GM23338 (cell line): ENCODE results near the gene DLEU7. TPM values are rescaled to one million over a fixed set of nuclear protein-coding genes. Genes with fewer than 3 reads are reported as not detected.

Experiments used
- ATAC-seq: fragments of 200-7000 bp; cut with Tn5 transposase; 3 replicates; pipeline ENCODE4 v1.9.1; 2020
- DNase-seq: peaks from one replicate; pipeline ENCODE4 v3.0.0-alpha.2; 2015; ENCODE audit warnings: low spot score
- H2AFZ ChIP-seq: fragments of 200-600 bp; sonication (generic); 2 replicates; pipeline ENCODE4 v1.8.0; 2016; ENCODE audit warnings: antibody characterized with exemption, mild to moderate bottlenecking, moderate library complexity
- H3F3A ChIP-seq: fragments of 200-600 bp; sonication (generic); replicated peaks from 2 replicates; pipeline ENCODE4 v1.8.0; 2017; ENCODE audit warnings: antibody characterized with exemption, mixed run types, low read depth
- H3K27ac ChIP-seq: fragments of 200-600 bp; sonication (generic); 2 replicates; pipeline ENCODE4 v1.6.1; 2016; ENCODE audit warnings: low read depth
- H3K27me3 ChIP-seq: fragments of 200-600 bp; sonication (generic); 2 replicates; pipeline ENCODE4 v1.8.0; 2016; ENCODE audit warnings: mild to moderate bottlenecking, mixed run types, moderate library complexity; ENCODE audit not compliant: insufficient read depth
- H3K36me3 ChIP-seq: fragments of 200-600 bp; sonication (generic); 2 replicates; pipeline ENCODE4 v1.8.0; 2016; ENCODE audit warnings: mild to moderate bottlenecking; ENCODE audit not compliant: insufficient read depth
- H3K4me1 ChIP-seq: fragments of 200-600 bp; sonication (generic); 2 replicates; pipeline ENCODE4 v1.8.0; 2016; ENCODE audit warnings: mild to moderate bottlenecking, moderate library complexity; ENCODE audit not compliant: insufficient read depth
- H3K4me2 ChIP-seq: fragments of 200-600 bp; sonication (generic); 2 replicates; pipeline ENCODE4 v1.7.1; 2017; ENCODE audit warnings: mixed run types
- H3K4me3 ChIP-seq: fragments of 200-600 bp; sonication (generic); 2 replicates; pipeline ENCODE4 v1.6.1; 2016; ENCODE audit warnings: mixed run types
- H3K79me2 ChIP-seq: fragments of 200-600 bp; sonication (generic); replicated peaks from 2 replicates; pipeline ENCODE4 v1.8.0; 2017; ENCODE audit warnings: mild to moderate bottlenecking; ENCODE audit not compliant: insufficient read depth
- H3K9me2 ChIP-seq: fragments of 200-600 bp; sonication (generic); 2 replicates; pipeline ENCODE4 v1.8.0; 2017; ENCODE audit not compliant: insufficient read depth
- H4K20me1 ChIP-seq: fragments of 200-600 bp; sonication (generic); replicated peaks from 2 replicates; pipeline ENCODE4 v1.8.0; 2017; ENCODE audit warnings: mild to moderate bottlenecking; ENCODE audit not compliant: insufficient read depth
- H3K27ac Mint-ChIP-seq: 2 replicates; pipeline ENCODE4 v1.8.0; 2020; ENCODE audit warnings: inconsistent platforms, mild to moderate bottlenecking, moderate library complexity, mixed read lengths
- H3K27me3 Mint-ChIP-seq: 3 replicates; pipeline ENCODE4 v1.8.0; 2022; ENCODE audit warnings: low read depth, mild to moderate bottlenecking, moderate library complexity, mixed read lengths, inconsistent platforms; ENCODE audit not compliant: insufficient read depth, poor library complexity
- H3K36me3 Mint-ChIP-seq: 3 replicates; pipeline ENCODE4 v1.8.0; 2021; ENCODE audit warnings: low read depth, mild to moderate bottlenecking, inconsistent platforms, moderate library complexity, mixed read lengths
- H3K4me1 Mint-ChIP-seq: 3 replicates; pipeline ENCODE4 v1.8.0; 2020; ENCODE audit warnings: mild to moderate bottlenecking, inconsistent platforms, mixed read lengths
- H3K4me3 Mint-ChIP-seq: 3 replicates; pipeline ENCODE4 v1.8.0; 2021; ENCODE audit warnings: moderate library complexity, mild to moderate bottlenecking, inconsistent platforms, mixed read lengths
- H3K9me3 Mint-ChIP-seq: 3 replicates; pipeline ENCODE4 v1.8.0; 2020; ENCODE audit warnings: moderate library complexity, mild to moderate bottlenecking, inconsistent platforms, mixed read lengths
- CREB1 ChIP-seq: fragments of 250-450 bp; sonication (Bioruptor Pico); IDR thresholded peaks from 2 replicates; pipeline ENCODE4 v1.5.0; 2020; ENCODE audit warnings: low read depth, mild to moderate bottlenecking, moderate library complexity
- CTCF ChIP-seq, 2 experiments: fragments of 200-600 bp in 1 of 2; sonication (generic) in 1 of 2; conservative IDR thresholded peaks; 2 replicates each; pipeline versions ENCODE4 v1.5.1 to v1.6.1; 2016 to 2017; ENCODE audit warnings: antibody characterized with exemption in 2 of 2, low read depth in 2 of 2, mild to moderate bottlenecking in 2 of 2, moderate library complexity in 1 of 2
- EZH2 ChIP-seq: fragments of 200-600 bp; sonication (generic); IDR thresholded peaks from one replicate; pipeline ENCODE4 v1.8.0; 2017; ENCODE audit warnings: antibody characterized with exemption, mild to moderate bottlenecking, low read depth; ENCODE audit not compliant: unreplicated experiment
- EZH2phosphoT487 ChIP-seq: fragments of 200-600 bp; sonication (generic); IDR thresholded peaks from one replicate; pipeline ENCODE4 v1.8.1; 2018; ENCODE audit warnings: antibody characterized with exemption; ENCODE audit not compliant: unreplicated experiment
- JUNB ChIP-seq: IDR thresholded peaks from one replicate; pipeline ENCODE4 v1.6.1; 2016; ENCODE audit warnings: antibody characterized with exemption; ENCODE audit not compliant: unreplicated experiment
- NANOG ChIP-seq: IDR thresholded peaks from 2 replicates; pipeline ENCODE4 v1.6.1; 2016; ENCODE audit warnings: antibody characterized with exemption, borderline replicate concordance
- POLR2AphosphoS5 ChIP-seq: IDR thresholded peaks from 2 replicates; pipeline ENCODE4 v1.6.1; 2016; ENCODE audit warnings: antibody characterized with exemption, low read depth
- STAT1 ChIP-seq: IDR thresholded peaks from one replicate; pipeline ENCODE4 v1.6.1; 2016; ENCODE audit warnings: antibody characterized with exemption; ENCODE audit not compliant: unreplicated experiment
- ZNF114 ChIP-seq: fragments of 250-450 bp; sonication (Bioruptor Pico); IDR thresholded peaks from 2 replicates; pipeline ENCODE4 v1.5.0; 2020; ENCODE audit warnings: mild to moderate bottlenecking, moderate library complexity
- ZNF331 ChIP-seq: fragments of 250-450 bp; sonication (Bioruptor Pico); IDR thresholded peaks from 2 replicates; pipeline ENCODE4 v1.5.0; 2020; ENCODE audit warnings: low read depth, mild to moderate bottlenecking, moderate library complexity
- polyA plus RNA-seq: library from polyadenylated mRNA; unstranded; fragments of >200 nt; fragmentation: Nextera tagmentation; extraction: Ambion mirVana; gene quantifications from 2 replicates; pipeline ENCODE4 v1.2.1, GENCODE V29; 2016
- total RNA-seq: library from RNA; depleted of rRNA; stranded (reverse); fragments of >200 nt; shearing (Covaris generic); gene quantifications from 2 replicates; pipeline ENCODE4 v1.2.3, GENCODE V29; 2014
- TF ChIP-seq, protein P1 (sequence below): IDR thresholded peaks from one replicate; pipeline ENCODE4 v1.6.1; 2018; ENCODE audit warnings: antibody characterized with exemption; ENCODE audit not compliant: unreplicated experiment
- TF ChIP-seq, protein P2 (sequence below): fragments of 250-450 bp; sonication (Bioruptor Pico); IDR thresholded peaks from 2 replicates; pipeline ENCODE4 v1.5.0; 2020; ENCODE audit warnings: mild to moderate bottlenecking, moderate library complexity
- TF ChIP-seq, protein P3 (sequence below): IDR thresholded peaks from 2 replicates; pipeline ENCODE4 v1.6.1; 2016; ENCODE audit warnings: antibody characterized with exemption

The DLEU7 gene
- total and polyA plus RNA-seq, 2 experiments from 2014 or later = 8.7 to 11.6 TPM

DNA sequence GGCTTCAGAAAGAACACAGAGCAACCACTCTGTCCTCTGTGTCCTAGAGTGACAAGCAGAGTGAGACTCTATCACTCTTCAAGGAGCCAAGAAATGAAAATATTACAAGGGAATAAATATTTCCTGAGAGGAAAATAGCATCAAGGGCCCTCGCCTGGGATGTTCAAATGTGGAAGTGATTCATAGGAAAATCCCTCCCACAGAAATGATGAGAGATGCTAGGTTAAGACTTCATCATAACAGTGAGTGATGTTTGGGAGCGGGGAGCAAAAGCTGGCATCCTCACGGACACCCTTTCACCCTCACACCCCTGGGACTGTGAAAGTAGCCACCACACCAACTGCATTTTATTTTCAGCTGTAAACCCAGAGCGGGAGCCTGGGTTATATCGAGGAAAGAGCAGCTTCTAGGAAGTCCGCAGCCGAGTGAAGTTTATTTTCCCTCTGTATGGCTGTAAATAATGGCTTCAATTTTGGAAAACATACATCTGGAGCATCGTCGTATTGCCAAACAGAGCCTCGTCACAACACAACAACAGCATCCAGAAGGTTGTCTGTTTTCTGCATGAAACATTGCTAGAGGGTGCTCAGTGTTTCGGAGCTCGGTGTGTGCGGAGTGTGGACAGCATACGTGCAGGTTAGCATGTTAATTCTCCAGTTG lies 54.8 kb downstream of the DLEU7 start:
- Mint-ChIP-seq H3K27ac (no peak overlapping the region), H3K36me3 (no peaks in the 10 kb centered on the region), H3K9me3 (no peaks in the 10 kb centered on the region), H3K27me3 (peaks cover 8% of the 10 kb centered on the region), H3K4me1 (peaks cover 19% of the 10 kb centered on the region), H3K4me3 (no peak overlapping the region)
- TF ChIP-seq NANOG = no peak
- TF ChIP-seq EZH2 = no peak
- no peak for TF ChIP-seq POLR2AphosphoS5
- TF ChIP-seq EZH2phosphoT487 = no peak
- no peak for TF ChIP-seq ZNF114
- TF ChIP-seq STAT1 = no peak
- TF ChIP-seq, protein P1, sequence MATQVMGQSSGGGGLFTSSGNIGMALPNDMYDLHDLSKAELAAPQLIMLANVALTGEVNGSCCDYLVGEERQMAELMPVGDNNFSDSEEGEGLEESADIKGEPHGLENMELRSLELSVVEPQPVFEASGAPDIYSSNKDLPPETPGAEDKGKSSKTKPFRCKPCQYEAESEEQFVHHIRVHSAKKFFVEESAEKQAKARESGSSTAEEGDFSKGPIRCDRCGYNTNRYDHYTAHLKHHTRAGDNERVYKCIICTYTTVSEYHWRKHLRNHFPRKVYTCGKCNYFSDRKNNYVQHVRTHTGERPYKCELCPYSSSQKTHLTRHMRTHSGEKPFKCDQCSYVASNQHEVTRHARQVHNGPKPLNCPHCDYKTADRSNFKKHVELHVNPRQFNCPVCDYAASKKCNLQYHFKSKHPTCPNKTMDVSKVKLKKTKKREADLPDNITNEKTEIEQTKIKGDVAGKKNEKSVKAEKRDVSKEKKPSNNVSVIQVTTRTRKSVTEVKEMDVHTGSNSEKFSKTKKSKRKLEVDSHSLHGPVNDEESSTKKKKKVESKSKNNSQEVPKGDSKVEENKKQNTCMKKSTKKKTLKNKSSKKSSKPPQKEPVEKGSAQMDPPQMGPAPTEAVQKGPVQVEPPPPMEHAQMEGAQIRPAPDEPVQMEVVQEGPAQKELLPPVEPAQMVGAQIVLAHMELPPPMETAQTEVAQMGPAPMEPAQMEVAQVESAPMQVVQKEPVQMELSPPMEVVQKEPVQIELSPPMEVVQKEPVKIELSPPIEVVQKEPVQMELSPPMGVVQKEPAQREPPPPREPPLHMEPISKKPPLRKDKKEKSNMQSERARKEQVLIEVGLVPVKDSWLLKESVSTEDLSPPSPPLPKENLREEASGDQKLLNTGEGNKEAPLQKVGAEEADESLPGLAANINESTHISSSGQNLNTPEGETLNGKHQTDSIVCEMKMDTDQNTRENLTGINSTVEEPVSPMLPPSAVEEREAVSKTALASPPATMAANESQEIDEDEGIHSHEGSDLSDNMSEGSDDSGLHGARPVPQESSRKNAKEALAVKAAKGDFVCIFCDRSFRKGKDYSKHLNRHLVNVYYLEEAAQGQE = no peak
- TF ChIP-seq, protein P2, sequence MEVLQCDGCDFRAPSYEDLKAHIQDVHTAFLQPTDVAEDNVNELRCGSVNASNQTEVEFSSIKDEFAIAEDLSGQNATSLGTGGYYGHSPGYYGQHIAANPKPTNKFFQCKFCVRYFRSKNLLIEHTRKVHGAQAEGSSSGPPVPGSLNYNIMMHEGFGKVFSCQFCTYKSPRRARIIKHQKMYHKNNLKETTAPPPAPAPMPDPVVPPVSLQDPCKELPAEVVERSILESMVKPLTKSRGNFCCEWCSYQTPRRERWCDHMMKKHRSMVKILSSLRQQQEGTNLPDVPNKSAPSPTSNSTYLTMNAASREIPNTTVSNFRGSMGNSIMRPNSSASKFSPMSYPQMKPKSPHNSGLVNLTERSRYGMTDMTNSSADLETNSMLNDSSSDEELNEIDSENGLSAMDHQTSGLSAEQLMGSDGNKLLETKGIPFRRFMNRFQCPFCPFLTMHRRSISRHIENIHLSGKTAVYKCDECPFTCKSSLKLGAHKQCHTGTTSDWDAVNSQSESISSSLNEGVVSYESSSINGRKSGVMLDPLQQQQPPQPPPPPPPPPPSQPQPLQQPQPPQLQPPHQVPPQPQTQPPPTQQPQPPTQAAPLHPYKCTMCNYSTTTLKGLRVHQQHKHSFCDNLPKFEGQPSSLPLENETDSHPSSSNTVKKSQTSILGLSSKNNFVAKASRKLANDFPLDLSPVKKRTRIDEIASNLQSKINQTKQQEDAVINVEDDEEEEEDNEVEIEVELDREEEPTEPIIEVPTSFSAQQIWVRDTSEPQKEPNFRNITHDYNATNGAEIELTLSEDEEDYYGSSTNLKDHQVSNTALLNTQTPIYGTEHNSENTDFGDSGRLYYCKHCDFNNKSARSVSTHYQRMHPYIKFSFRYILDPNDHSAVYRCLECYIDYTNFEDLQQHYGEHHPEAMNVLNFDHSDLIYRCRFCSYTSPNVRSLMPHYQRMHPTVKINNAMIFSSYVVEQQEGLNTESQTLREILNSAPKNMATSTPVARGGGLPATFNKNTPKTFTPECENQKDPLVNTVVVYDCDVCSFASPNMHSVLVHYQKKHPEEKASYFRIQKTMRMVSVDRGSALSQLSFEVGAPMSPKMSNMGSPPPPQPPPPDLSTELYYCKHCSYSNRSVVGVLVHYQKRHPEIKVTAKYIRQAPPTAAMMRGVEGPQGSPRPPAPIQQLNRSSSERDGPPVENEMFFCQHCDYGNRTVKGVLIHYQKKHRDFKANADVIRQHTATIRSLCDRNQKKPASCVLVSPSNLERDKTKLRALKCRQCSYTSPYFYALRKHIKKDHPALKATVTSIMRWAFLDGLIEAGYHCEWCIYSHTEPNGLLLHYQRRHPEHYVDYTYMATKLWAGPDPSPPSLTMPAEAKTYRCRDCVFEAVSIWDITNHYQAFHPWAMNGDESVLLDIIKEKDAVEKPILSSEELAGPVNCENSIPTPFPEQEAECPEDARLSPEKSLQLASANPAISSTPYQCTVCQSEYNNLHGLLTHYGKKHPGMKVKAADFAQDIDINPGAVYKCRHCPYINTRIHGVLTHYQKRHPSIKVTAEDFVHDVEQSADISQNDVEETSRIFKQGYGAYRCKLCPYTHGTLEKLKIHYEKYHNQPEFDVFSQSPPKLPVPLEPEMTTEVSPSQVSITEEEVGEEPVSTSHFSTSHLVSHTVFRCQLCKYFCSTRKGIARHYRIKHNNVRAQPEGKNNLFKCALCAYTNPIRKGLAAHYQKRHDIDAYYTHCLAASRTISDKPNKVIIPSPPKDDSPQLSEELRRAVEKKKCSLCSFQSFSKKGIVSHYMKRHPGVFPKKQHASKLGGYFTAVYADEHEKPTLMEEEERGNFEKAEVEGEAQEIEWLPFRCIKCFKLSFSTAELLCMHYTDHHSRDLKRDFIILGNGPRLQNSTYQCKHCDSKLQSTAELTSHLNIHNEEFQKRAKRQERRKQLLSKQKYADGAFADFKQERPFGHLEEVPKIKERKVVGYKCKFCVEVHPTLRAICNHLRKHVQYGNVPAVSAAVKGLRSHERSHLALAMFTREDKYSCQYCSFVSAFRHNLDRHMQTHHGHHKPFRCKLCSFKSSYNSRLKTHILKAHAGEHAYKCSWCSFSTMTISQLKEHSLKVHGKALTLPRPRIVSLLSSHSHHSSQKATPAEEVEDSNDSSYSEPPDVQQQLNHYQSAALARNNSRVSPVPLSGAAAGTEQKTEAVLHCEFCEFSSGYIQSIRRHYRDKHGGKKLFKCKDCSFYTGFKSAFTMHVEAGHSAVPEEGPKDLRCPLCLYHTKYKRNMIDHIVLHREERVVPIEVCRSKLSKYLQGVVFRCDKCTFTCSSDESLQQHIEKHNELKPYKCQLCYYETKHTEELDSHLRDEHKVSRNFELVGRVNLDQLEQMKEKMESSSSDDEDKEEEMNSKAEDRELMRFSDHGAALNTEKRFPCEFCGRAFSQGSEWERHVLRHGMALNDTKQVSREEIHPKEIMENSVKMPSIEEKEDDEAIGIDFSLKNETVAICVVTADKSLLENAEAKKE (CRISPR knock-in tag) = no peak
- TF ChIP-seq CTCF (conservative IDR thresholded peaks at IDR 0.05; ENCODE audit: low read depth in 2 of 2) = no peak
- TF ChIP-seq JUNB = no peak
- TF ChIP-seq, protein P3, sequence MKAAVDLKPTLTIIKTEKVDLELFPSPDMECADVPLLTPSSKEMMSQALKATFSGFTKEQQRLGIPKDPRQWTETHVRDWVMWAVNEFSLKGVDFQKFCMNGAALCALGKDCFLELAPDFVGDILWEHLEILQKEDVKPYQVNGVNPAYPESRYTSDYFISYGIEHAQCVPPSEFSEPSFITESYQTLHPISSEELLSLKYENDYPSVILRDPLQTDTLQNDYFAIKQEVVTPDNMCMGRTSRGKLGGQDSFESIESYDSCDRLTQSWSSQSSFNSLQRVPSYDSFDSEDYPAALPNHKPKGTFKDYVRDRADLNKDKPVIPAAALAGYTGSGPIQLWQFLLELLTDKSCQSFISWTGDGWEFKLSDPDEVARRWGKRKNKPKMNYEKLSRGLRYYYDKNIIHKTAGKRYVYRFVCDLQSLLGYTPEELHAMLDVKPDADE = no peak
- TF ChIP-seq CREB1 (CRISPR knock-in tag) = no peak
- no peak for TF ChIP-seq ZNF331 (CRISPR knock-in tag)
- H3K4me3 ChIP-seq = no peak overlapping the region
- peaks cover 16% of the 10 kb centered on the region for H3K9me2 ChIP-seq
- H3F3A ChIP-seq = no peaks in the 10 kb centered on the region
- no peaks in the 10 kb centered on the region for H3K36me3 ChIP-seq
- ATAC-seq (no peak), DNase-seq (no peak)
- no peaks in the 10 kb centered on the region for H3K79me2 ChIP-seq
- no peak overlapping the region for H3K27ac ChIP-seq
- peaks cover 20% of the 10 kb centered on the region for H3K4me1 ChIP-seq
- no peaks in the 10 kb centered on the region for H3K27me3 ChIP-seq
- H2AFZ ChIP-seq = no peak overlapping the region
- no peak overlapping the region for H3K4me2 ChIP-seq
- no peaks in the 10 kb centered on the region for H4K20me1 ChIP-seq
